Measurements from ENCODE around the gene EFCAB7.
A peak's percentile ranks its signal among the peaks of the same experiment; 100 is the strongest.

Gene EFCAB7

GRCh38 chr1:63593886-63594605 is 70.7 kb downstream of the EFCAB7 start:
- H3K27ac ChIP-seq (ENCODE audit: low read length) = peak overlapping the region; percentile 69
- peaks cover 2% of the 10 kb centered on the region; the same call in 1 of the 2 replicates for H3K79me2 ChIP-seq (ENCODE audit: low read length)
- H3K9ac ChIP-seq (ENCODE audit: low read length) = peak overlapping the region; percentile 87
- H4K20me1 ChIP-seq (ENCODE audit: insufficient read depth, low read length) = no peaks in the 10 kb centered on the region
- no peaks in the 10 kb centered on the region for H3K27me3 ChIP-seq (ENCODE audit: low read depth, low read length)
- peak overlapping the region; percentile 99 for H3K4me3 ChIP-seq (ENCODE audit: low read length)
- H3K9me3 ChIP-seq (ENCODE audit: insufficient read depth, low read length) = no peaks in the 10 kb centered on the region
- peak overlapping the region; percentile 81 for H3K4me2 ChIP-seq (ENCODE audit: low read length)
- peaks cover 7% of the 10 kb centered on the region; the same call in 1 of the 2 replicates for H3K4me1 ChIP-seq (ENCODE audit: low read length)
- H2AFZ ChIP-seq (ENCODE audit: low read depth, low read length) = peak overlapping the region; percentile 86
- TF ChIP-seq EZH2phosphoT487 (IDR thresholded peaks at IDR 0.05; ENCODE audit: low read depth) = no peak
- no peak for TF ChIP-seq CTCF (IDR thresholded peaks at IDR 0.05; ENCODE audit: low read depth, low read length)
- peaks cover 7% of the 10 kb centered on the region for H3K36me3 ChIP-seq (replicated peaks; ENCODE audit: low read depth, low read length)

- Histone ChIP-seq H3K4me1 (ENCODE audit: low read length) (peaks cover 7% of the 10 kb centered on the region; the same call in 1 of the 2 replicates), H2AFZ (ENCODE audit: low read depth, low read length) (no peak overlapping the region), H3K4me2 (ENCODE audit: low read length) (no peak overlapping the region), H3K27ac (ENCODE audit: low read length) (no peak overlapping the region), H3K4me3 (ENCODE audit: low read length) (no peak overlapping the region), H3K27me3 (ENCODE audit: low read depth, low read length) (no peaks in the 10 kb centered on the region), H3K9ac (ENCODE audit: low read length) (no peak overlapping the region), H3K36me3 (replicated peaks; ENCODE audit: low read depth, low read length) (peaks cover 7% of the 10 kb centered on the region), H3K9me3 (ENCODE audit: insufficient read depth, low read length) (no peaks in the 10 kb centered on the region), H3K79me2 (ENCODE audit: low read length) (peaks cover 2% of the 10 kb centered on the region; the same call in 1 of the 2 replicates), H4K20me1 (ENCODE audit: insufficient read depth, low read length) (no peaks in the 10 kb centered on the region)
- TF ChIP-seq CTCF (IDR thresholded peaks at IDR 0.05; ENCODE audit: low read depth, low read length) (no peak), EZH2phosphoT487 (IDR thresholded peaks at IDR 0.05; ENCODE audit: low read depth) (no peak)
Measured at GRCh38 chr1:63595435-63595834, 72.1 kb downstream of the EFCAB7 start.

- Histone ChIP-seq H3K4me3 (ENCODE audit: low read length) (no peak overlapping the region), H3K4me1 (ENCODE audit: low read length) (no peaks in the 10 kb centered on the region), H3K9me3 (ENCODE audit: insufficient read depth, low read length) (no peaks in the 10 kb centered on the region), H3K9ac (ENCODE audit: low read length) (no peak overlapping the region), H3K79me2 (ENCODE audit: low read length) (no peaks in the 10 kb centered on the region), H4K20me1 (ENCODE audit: insufficient read depth, low read length) (no peaks in the 10 kb centered on the region), H3K27ac (ENCODE audit: low read length) (no peak overlapping the region), H2AFZ (ENCODE audit: low read depth, low read length) (no peak overlapping the region), H3K4me2 (ENCODE audit: low read length) (no peak overlapping the region), H3K27me3 (ENCODE audit: low read depth, low read length) (no peaks in the 10 kb centered on the region), H3K36me3 (replicated peaks; ENCODE audit: low read depth, low read length) (peaks cover 7% of the 10 kb centered on the region)
- TF ChIP-seq EZH2phosphoT487 (IDR thresholded peaks at IDR 0.05; ENCODE audit: low read depth) (no peak), CTCF (IDR thresholded peaks at IDR 0.05; ENCODE audit: low read depth, low read length) (no peak)
Measured at GRCh38 chr1:63599799-63600198, 76.5 kb downstream of the EFCAB7 start.

- Histone ChIP-seq H4K20me1 (ENCODE audit: insufficient read depth, low read length) (no peaks in the 10 kb centered on the region), H3K27me3 (ENCODE audit: low read depth, low read length) (no peaks in the 10 kb centered on the region), H3K9ac (ENCODE audit: low read length) (no peak overlapping the region), H3K4me1 (ENCODE audit: low read length) (no peaks in the 10 kb centered on the region), H3K27ac (ENCODE audit: low read length) (no peak overlapping the region), H2AFZ (ENCODE audit: low read depth, low read length) (no peak overlapping the region), H3K4me3 (ENCODE audit: low read length) (no peak overlapping the region), H3K4me2 (ENCODE audit: low read length) (no peak overlapping the region), H3K79me2 (ENCODE audit: low read length) (no peaks in the 10 kb centered on the region), H3K9me3 (ENCODE audit: insufficient read depth, low read length) (no peaks in the 10 kb centered on the region), H3K36me3 (replicated peaks; ENCODE audit: low read depth, low read length) (peaks cover 6% of the 10 kb centered on the region)
- no peak for TF ChIP-seq CTCF (IDR thresholded peaks at IDR 0.05; ENCODE audit: low read depth, low read length)
- TF ChIP-seq EZH2phosphoT487 (IDR thresholded peaks at IDR 0.05; ENCODE audit: low read depth) = no peak
Measured at GRCh38 chr1:63600248-63600647, 76.9 kb downstream of the EFCAB7 start.

All from OCI-LY3 (cell line).